Spleen (tissue), 11 donors: ENCODE measurements around the gene C1orf159. TPM values are rescaled to one million over a fixed set of nuclear protein-coding genes. Genes with fewer than 3 reads are reported as not detected.

Experiments used
- DNase-seq: peaks from one replicate; pipeline ENCODE4 v3.0.0-alpha.2; 2020
- H3K27ac ChIP-seq, 8 donors: fragments of 200-600 bp; sonication (generic) in 7 of 8; 1 replicate in 4 of 8; 2 replicates in 4 of 8; pipeline versions ENCODE4 v1.5.0 to v1.8.0; 2016 to 2021; ENCODE audit warnings: inconsistent platforms in 4 of 8, mild to moderate bottlenecking in 4 of 8, moderate library complexity in 1 of 8
- H3K27me3 ChIP-seq, 7 donors: fragments of 200-600 bp; sonication (generic) in 6 of 7; replicated peaks in 1 of 7; 1 replicate in 4 of 7; 2 replicates in 3 of 7; pipeline versions ENCODE4 v1.5.0 to v1.8.0; 2016 to 2021; ENCODE audit warnings: inconsistent platforms in 3 of 7, mild to moderate bottlenecking in 1 of 7
- H3K36me3 ChIP-seq, 6 donors: fragments of 200-600 bp; sonication (generic) in 5 of 6; 1 replicate in 4 of 6; 2 replicates in 2 of 6; pipeline versions ENCODE4 v1.5.0 to v1.8.0; 2016 to 2021; ENCODE audit warnings: inconsistent platforms in 2 of 6
- H3K4me1 ChIP-seq, 6 donors: fragments of 200-600 bp; sonication (generic) in 5 of 6; 1 replicate in 3 of 6; 2 replicates in 3 of 6; pipeline versions ENCODE4 v1.5.0 to v1.8.0; 2016 to 2021; ENCODE audit warnings: inconsistent platforms in 3 of 6
- H3K4me3 ChIP-seq, 8 donors: fragments of 200-600 bp; sonication (generic) in 7 of 8; 1 replicate in 4 of 8; 2 replicates in 4 of 8; pipeline versions ENCODE4 v1.5.0 to v1.8.0; 2016 to 2021; ENCODE audit warnings: inconsistent platforms in 4 of 8, mild to moderate bottlenecking in 4 of 8, moderate library complexity in 2 of 8
- H3K9me3 ChIP-seq, 8 donors: fragments of 200-600 bp; sonication (generic) in 7 of 8; 1 replicate in 4 of 8; 2 replicates in 4 of 8; pipeline versions ENCODE4 v1.5.0 to v1.8.0; 2016 to 2021; ENCODE audit warnings: inconsistent platforms in 4 of 8
- CTCF ChIP-seq, 11 experiments: fragments of 200-600 bp in 7 of 11; fragments of 450-650 bp in 4 of 11; sonication (generic) in 4 of 11; IDR thresholded peaks in 8 of 11; conservative IDR thresholded peaks in 3 of 11; 1 replicate in 7 of 11; 2 replicates in 4 of 11; pipeline versions ENCODE4 v1.4.0 to v1.8.0; 2016 to 2021; ENCODE audit warnings: antibody characterized with exemption in 11 of 11, inconsistent platforms in 4 of 11, mild to moderate bottlenecking in 1 of 11
- POLR2A ChIP-seq, 3 donors: fragments of 450-650 bp; IDR thresholded peaks; one replicate each; pipeline ENCODE4 v1.5.1; 2017; ENCODE audit warnings: antibody characterized with exemption in 3 of 3, mild to moderate bottlenecking in 1 of 3
- POLR2AphosphoS5 ChIP-seq, 3 donors: sonication (generic); formaldehyde crosslinking; IDR thresholded peaks; one replicate each; pipeline ENCODE4 v1.5.1; 2017; ENCODE audit warnings: antibody characterized with exemption in 3 of 3
- whole genome bisulfite sequencing, 5 donors: extraction: QIAGEN DNeasy Blood & Tissue Kit in 3 of 5; methylation state at CpG; one replicate each; pipeline versions ENCODE4 v1.1.5 to v1.1.7; 2013 to 2018; 5-methylcytosine and 5-hydroxymethylcytosine counted together
- intact Hi-C: fragments of 100-400 bp; cut with DNase I; formaldehyde crosslinking; loops from one replicate; pipeline ENCODE4 v1.15.0; 2023; ENCODE audit warnings: low total_unique reads
- polyA plus RNA-seq, 3 donors: library from polyadenylated mRNA; stranded (reverse); fragments of 200-250 nt; gene quantifications; one replicate each; pipeline ENCODE4 v1.2.1, GENCODE V29; 2013
- total RNA-seq, 7 donors: library from RNA; depleted of rRNA in 3 of 7; stranded (reverse); fragments of >200 nt in 3 of 7; fragmentation: NEBNext Ultra II Directional in 4 of 7; extraction: Animal tissue kit (Norgen Biotek cat#: 25700) in 4 of 7; gene quantifications; one replicate each; pipeline versions ENCODE4 v1.1.0 to v1.2.1, GENCODE V29; 2016 to 2021
- donor health status: healthy with polysubstance abuse.
- donor health status: DM: no; HTN: no; CAD: no; lungs with moderate emphysema.
- donor health status: DM: no; HTN: no; CAD: no.
- donor health status: Bipolar disorder and iron deficiency.
- donor health status: healthy.
- donor health status: DM: no; HTN: no; CAD: no.
- donor health status: DM: yes; HTN: yes; CAD: no.

Gene C1orf159
- total and polyA plus RNA-seq, 10 donors: 8.5 to 25.7 (median 18.8) TPM

DNA sequence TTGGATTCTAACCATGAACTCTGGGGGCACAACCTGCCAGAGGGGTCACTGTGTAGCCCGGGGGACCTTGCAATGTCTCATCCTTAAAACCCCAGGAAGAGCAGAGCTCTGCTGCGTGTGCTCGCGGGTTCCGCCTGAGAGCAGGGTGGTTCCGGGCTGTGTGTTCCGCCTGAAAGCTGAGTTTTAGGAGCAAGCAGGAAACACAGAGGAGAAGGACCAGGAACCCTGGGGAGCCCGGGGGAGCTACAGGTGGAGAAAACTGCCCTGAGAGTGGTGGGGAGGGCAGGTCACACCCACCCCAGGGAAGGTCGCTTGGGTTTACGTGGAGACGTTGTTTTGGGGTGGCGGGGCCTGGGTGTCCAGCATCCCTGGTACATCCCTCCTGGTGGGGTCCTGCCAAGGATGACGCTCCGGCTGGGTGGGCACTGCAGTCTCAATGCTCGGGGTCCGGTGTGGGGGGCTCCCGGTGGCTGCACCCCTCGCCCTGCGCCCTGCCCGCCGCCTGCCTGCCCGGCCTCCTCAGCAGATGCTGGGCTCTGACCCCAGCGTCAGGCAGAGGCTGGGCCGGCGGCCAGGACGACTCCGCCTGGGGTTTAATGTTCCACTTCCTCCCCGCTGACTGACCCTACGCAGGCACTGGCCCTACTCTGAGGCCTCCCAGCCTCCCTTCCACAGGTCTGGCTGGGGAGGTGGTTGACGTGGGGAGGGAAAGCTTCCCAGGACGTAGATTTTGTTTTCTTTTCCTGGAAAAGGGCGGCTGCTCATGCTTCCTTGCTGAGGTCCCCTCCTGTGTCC is 17.3 kb upstream of the C1orf159 start:
- peaks cover 0 to 38% (median 19%) of the 10 kb centered on the region in 6 donors for H3K4me1 ChIP-seq
- WGBS, 5 donors: 72 to 86% (median 75%) methylated on average over 20 to 32 of the region's 32 CpGs
- no peak overlapping the region for H3K4me3 ChIP-seq
- H3K27me3 ChIP-seq: peaks cover 0 to 33% (median 16%) of the 10 kb centered on the region in 7 donors
- H3K27ac ChIP-seq: peak overlapping the region in 1 of 8 donors; percentile 24
- no peaks in the 10 kb centered on the region for H3K36me3 ChIP-seq
- intact Hi-C loops: no loop called here
- TF ChIP-seq POLR2A (IDR thresholded peaks at IDR 0.05) (no peak), CTCF (IDR thresholded peaks at IDR 0.05 in 8 of 11, conservative IDR thresholded peaks at IDR 0.05 in 3 of 11) (no peak), POLR2AphosphoS5 (IDR thresholded peaks at IDR 0.05) (peak in 1 of 3 donors; percentile 28)
- DNase-seq: no peak
- H3K9me3 ChIP-seq: no peaks in the 10 kb centered on the region

- DNase-seq: no peak
Observed at GRCh38 chr1:1132042-1132950, 16.4 kb upstream of the C1orf159 start.

DNA sequence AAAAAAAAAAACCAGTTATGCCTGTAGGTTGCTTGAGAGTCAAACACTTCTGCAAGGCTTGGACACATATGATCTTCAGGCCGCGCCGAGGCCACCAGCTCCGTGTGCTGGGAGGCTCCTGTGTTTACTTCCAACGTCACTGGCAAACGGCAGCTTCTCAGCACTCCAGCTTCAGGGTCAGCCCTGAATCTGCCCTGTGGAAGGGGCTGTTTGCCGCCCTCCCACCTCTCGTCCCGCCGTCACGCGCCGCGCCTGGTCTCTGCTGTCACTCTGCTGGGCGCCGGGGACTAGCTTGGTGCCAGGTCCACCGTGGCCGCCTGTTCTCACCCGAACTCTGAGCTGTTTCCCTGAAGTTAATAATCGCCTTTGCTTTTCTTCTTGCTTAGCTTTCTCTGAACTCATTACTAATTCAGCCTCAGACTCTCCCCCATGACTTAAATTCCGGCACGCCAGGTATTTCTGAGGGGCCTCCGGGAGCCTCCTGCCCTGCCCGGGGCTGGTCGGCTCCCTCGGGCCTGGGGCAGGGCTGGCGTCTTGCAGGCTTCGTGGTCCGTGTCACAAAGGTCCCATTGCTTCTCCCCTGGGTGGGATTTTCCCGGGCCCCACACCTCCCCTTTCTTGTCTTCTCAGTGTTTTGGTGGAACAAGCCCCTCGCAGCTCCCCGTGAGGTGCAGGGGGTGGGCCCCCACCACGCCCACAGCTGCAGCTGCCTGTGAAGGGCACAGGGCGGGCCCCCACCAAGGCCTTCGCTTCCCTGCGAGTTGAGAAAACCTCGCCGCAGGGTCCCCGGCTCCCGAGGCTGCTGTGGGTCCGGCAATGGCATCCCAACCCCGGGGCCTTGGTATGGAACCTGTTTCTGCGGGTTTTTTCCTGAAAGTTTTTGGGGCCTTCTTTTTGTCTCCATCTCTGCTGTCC is 14.6 kb upstream of the C1orf159 start:
- 79 to 89% (median 85%) methylated on average over 41 to 43 of the region's 43 CpGs for WGBS, 5 donors
- DNase-seq: peak; percentile 72
- TF ChIP-seq POLR2AphosphoS5 (IDR thresholded peaks at IDR 0.05) (no peak), CTCF (IDR thresholded peaks at IDR 0.05 in 8 of 11, conservative IDR thresholded peaks at IDR 0.05 in 3 of 11) (no peak), POLR2A (IDR thresholded peaks at IDR 0.05) (no peak)
- H3K27ac ChIP-seq: no peak overlapping the region
- no peaks in the 10 kb centered on the region for H3K36me3 ChIP-seq
- peaks cover 0 to 7% (median 0%) of the 10 kb centered on the region in 7 donors for H3K27me3 ChIP-seq
- no peak overlapping the region for H3K4me3 ChIP-seq
- intact Hi-C loops: no loop called here
- H3K9me3 ChIP-seq: no peaks in the 10 kb centered on the region
- peaks cover 0 to 11% (median 0%) of the 10 kb centered on the region in 6 donors for H3K4me1 ChIP-seq

More at GRCh38 chr1:1132042-1132950, 16.4 kb upstream of the C1orf159 start:
- Histone ChIP-seq H3K27me3 (peaks cover 0 to 25% (median 9%) of the 10 kb centered on the region in 7 donors), H3K4me3 (no peak overlapping the region), H3K9me3 (no peaks in the 10 kb centered on the region), H3K27ac (no peak overlapping the region), H3K36me3 (no peaks in the 10 kb centered on the region), H3K4me1 (peaks cover 0 to 29% (median 11%) of the 10 kb centered on the region in 6 donors)
- intact Hi-C loops: no loop called here
- 87 to 93% (median 89%) methylated on average over 33 to 48 of the region's 48 CpGs for WGBS, 5 donors
- TF ChIP-seq POLR2AphosphoS5 (IDR thresholded peaks at IDR 0.05): no peak

DNA sequence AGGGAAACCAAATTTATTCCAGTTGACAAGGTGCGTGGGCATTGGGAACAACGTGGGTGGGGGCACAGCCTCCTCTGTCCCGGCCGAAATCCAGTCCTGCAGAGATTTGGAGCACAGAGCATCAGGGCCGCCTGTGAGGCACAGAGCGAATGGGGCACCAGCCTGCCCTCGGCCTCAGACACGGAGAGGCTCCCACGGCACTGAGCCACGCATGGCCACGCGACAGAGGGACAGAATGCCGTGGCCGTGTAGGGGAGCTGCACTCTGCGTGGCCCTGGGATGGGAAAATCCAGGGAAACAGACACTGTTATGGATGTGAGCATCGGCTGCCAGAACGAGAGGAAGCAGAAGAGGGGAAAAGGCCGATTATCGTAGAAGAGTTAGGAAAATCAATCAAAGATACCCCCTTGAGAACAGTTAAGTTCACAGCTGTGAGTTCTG is 13.5 kb upstream of the C1orf159 start:
- intact Hi-C loops: no loop called here
- Histone ChIP-seq H3K4me3 (no peak overlapping the region), H3K9me3 (no peaks in the 10 kb centered on the region), H3K27me3 (peaks cover 0 to 7% (median 0%) of the 10 kb centered on the region in 7 donors), H3K36me3 (no peaks in the 10 kb centered on the region), H3K27ac (no peak overlapping the region), H3K4me1 (peaks cover 0 to under 1% (median 0%) of the 10 kb centered on the region in 6 donors)
- peak; percentile 66 for DNase-seq
- 74 to 92% (median 87%) methylated on average over 19 of the region's 19 CpGs for WGBS, 5 donors
- TF ChIP-seq CTCF (IDR thresholded peaks at IDR 0.05 in 8 of 11, conservative IDR thresholded peaks at IDR 0.05 in 3 of 11): no peak
- no peak for TF ChIP-seq POLR2AphosphoS5 (IDR thresholded peaks at IDR 0.05)
- TF ChIP-seq POLR2A (IDR thresholded peaks at IDR 0.05): no peak
